ENCODE data around the gene ATG16L2.
A peak's percentile ranks its signal among the peaks of the same experiment; 100 is the strongest.
"Not testable (repeated sequence)": the region's sequence is repeated elsewhere in the genome, so short reads cannot be mapped to it uniquely, and the experiment has no call there.

Gene ATG16L2

GRCh38 chr11:72805216-72805615 lies 9.0 kb upstream of the ATG16L2 start:
- DNase-seq = no peak

- not testable (repeated sequence) for DNase-seq
Measured at GRCh38 chr11:72806378-72806777, 7.8 kb upstream of the ATG16L2 start.

- peak; percentile 34 for DNase-seq
Measured at GRCh38 chr11:72807021-72807693, 7.1 kb upstream of the ATG16L2 start.

- no peak for DNase-seq
Measured at GRCh38 chr11:72807792-72808191, 6.4 kb upstream of the ATG16L2 start.

GRCh38 chr11:72808331-72808798 lies 5.8 kb upstream of the ATG16L2 start:
- DNase-seq = peak; percentile 74

- not testable (repeated sequence) for DNase-seq
Measured at GRCh38 chr11:72811686-72812085, 2.5 kb upstream of the ATG16L2 start.

- no peak for DNase-seq
Measured at GRCh38 chr11:72812604-72812966, 1.6 kb upstream of the ATG16L2 start.

- DNase-seq = peak; percentile 65
Measured at GRCh38 chr11:72812967-72813739, 1.1 kb upstream of the ATG16L2 start.

GRCh38 chr11:72813740-72814285 lies 398 bp upstream of the ATG16L2 start:
- peak; percentile 78 for DNase-seq

GRCh38 chr11:72815110-72815618 lies 953 bp downstream of the ATG16L2 start:
- DNase-seq = no peak

- DNase-seq = peak; percentile 41
Measured at GRCh38 chr11:72816404-72816990, 2.3 kb downstream of the ATG16L2 start.

- DNase-seq = no peak
Measured at GRCh38 chr11:72817966-72818365, 3.8 kb downstream of the ATG16L2 start.

- DNase-seq = peak; percentile 15
Measured at GRCh38 chr11:72818971-72819370, 4.8 kb downstream of the ATG16L2 start.

- no peak for DNase-seq
Measured at GRCh38 chr11:72820439-72821139, 6.4 kb downstream of the ATG16L2 start.

- no peak for DNase-seq
Measured at GRCh38 chr11:72821221-72821919, 7.2 kb downstream of the ATG16L2 start.

GRCh38 chr11:72821920-72822799 lies 7.9 kb downstream of the ATG16L2 start:
- peak; percentile 87 for DNase-seq

- DNase-seq = no peak
Measured at GRCh38 chr11:72823105-72823804, 9.0 kb downstream of the ATG16L2 start.

GRCh38 chr11:72824020-72824419 lies 9.8 kb downstream of the ATG16L2 start:
- no peak for DNase-seq

- DNase-seq = no peak
Measured at GRCh38 chr11:72824811-72825505, 10.7 kb downstream of the ATG16L2 start.

GRCh38 chr11:72825661-72826060 lies 11.4 kb downstream of the ATG16L2 start:
- DNase-seq = no peak

Measured in fibroblast of skin of right biceps (primary cell).